GDM1 (cell line): ENCODE results near the gene RCOR2.
A peak's percentile ranks its signal among the peaks of the same experiment; 100 is the strongest.

Experiments used
- DNase-seq: peaks from one replicate; lab custom pipeline; 2025; lab: John Stamatoyannopoulos, UW

Gene RCOR2

DNA sequence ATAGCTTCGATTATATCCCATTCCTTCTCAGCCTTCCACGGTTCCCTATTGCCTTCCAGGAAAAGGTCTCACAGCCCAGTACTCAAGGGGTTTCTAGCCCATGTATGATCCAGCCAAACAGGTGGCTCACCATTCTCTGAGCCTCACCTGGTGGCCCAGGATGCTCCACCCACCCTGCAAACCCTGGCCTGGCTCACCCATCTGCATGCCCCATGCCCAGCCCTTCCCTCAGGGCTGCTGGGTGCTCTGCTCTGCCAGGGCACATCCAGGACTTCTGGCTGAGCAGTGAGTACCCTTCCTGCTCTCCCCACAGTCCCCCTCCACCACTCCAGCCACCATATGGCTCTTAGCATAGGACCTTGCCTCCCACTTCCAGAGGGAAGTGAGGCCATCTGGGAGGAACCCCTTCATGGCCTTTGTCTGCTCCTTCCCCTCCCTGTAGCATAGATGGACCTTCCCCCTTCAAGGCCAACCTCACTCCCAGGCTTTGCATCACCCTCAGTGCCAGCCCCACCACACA lies 5.8 kb upstream of the RCOR2 start:
- no peak for DNase-seq

DNA sequence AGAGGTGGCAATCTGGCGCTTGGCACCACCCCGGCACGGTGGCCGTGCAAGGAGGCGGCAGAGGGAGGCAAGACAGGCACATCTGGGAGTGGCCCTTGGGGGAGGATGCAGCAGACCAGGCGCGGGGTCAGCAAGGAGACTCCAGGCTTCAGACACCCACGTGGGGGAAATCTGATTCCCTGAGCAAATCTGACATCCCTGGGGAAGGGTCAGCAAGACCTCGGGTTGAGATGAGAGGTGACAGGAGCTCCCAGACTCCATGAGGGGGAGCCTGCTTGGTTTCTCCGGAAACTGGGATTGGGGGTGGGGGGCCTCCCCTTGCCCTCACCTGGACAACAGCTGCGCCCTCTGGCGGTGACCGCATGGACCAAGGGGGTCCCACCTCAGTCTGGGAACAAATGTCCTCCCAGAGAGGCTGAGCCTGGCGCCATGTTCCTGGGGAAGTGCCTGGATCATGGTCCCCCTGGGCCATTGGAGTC lies 4.0 kb upstream of the RCOR2 start:
- no peak for DNase-seq

DNA sequence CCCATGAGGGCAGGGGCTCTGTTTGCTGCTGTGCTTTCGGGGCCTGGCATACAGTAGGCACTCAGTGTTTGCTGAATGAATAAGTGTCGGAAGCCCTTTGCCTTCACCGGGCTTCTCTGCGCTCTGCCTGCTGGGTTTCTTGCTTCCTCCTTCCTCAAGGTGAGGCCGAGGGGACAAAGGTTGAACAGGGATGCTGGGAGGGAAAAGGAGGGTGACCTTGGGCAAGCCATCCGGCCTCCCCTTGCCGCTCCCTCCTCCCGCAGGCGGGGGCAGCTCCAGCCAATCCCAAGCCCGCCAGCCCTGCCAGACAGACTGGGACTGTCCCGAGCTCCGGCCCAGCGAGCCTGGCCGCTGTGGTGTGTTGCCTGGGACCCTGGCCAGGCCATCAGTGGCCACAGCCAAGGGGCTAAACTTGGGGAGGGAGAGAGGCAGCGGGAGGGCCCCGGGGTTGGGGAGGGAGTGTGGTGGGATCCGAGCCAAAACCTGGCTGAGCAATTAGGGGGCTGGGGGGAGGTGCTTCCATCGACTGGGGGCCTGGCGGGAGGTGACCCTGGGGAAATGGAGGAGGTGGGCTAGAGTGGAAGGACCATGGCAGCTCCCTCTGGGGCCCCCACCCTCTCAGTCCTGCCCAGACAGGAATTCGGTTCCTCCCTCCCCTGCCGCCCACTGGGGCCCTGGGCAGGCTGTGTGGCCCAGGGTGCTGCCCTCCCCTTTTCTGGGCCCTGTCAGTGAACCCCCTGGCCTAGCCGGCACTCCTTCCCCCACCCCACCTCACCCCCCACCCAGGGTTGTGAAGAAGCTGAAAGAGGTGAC lies 3.4 kb upstream of the RCOR2 start:
- DNase-seq: no peak

DNA sequence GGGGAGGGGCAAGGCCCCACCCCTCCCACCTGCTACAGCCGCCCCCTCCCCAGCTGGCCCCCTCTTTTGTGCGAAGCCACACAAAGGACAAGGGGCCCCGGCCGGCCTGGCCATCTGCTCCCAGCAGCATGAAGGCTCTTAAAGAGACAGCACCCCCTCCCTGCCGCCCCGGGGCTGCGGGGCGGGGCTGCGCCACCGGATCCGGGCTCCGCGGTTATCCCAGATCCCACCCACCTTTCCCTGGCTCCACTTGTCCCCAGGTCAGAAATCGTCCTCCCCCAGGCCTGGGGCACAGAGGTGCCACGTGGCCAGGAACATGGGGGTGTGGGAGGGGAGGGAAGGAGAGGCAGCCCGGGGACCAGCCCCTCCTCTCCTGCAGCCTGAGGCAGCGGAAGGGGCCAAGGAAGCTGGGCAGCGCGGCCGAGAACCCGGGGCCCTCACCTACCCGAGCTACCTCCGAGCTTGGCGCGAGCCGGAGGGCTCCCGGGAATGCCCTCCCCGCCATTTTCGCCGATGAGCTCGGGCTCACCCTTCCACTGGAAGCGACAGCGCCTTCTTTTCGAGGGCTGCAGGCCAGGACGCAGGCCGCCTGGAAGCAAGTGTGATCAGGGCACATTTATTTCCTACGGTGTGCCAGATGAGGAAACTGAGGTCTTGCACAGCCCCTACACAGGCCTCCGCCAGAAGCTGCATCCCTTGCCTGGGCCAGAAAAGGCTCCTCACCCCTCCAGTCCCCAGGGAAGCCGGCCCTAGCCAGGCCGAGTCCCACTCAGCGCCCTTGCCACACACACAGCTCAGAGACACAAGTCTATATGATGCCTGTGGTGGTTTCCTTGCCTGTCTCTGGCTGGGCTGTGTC lies 2.5 kb upstream of the RCOR2 start:
- DNase-seq: no peak

DNA sequence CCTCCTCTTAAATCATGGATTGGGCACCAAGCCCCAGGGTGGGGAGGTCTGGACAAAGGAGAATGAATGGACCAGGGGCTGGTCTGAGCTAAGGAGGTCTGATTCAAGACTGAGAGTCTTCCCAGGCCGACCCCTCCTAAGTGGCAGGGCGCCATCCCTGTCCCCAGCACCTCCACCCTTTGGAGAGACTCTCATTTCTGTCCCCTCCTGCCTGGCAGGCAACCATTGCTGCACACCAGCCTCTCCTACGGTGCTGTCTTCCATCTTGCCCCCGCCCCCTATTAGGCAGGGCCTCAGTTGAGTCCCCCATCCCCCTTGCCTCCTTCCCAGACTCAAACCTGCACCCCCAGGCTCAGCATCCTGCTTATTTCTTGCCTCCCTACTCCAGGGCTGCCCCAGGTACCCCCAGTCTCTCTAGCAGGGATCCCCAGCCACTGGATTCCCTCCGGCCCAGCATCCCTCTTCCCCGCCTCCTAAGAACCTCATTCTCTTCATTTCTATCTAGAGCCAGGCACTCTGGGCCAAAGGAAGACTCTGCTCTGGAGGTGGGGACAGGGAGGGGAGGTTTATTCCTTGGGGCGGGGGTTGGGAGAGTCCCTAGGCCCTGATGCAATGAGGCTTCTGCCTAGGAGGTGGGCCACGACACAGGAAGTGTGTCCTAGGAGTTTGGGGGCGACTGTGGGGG lies 1.7 kb upstream of the RCOR2 start:
- DNase-seq: no peak

DNA sequence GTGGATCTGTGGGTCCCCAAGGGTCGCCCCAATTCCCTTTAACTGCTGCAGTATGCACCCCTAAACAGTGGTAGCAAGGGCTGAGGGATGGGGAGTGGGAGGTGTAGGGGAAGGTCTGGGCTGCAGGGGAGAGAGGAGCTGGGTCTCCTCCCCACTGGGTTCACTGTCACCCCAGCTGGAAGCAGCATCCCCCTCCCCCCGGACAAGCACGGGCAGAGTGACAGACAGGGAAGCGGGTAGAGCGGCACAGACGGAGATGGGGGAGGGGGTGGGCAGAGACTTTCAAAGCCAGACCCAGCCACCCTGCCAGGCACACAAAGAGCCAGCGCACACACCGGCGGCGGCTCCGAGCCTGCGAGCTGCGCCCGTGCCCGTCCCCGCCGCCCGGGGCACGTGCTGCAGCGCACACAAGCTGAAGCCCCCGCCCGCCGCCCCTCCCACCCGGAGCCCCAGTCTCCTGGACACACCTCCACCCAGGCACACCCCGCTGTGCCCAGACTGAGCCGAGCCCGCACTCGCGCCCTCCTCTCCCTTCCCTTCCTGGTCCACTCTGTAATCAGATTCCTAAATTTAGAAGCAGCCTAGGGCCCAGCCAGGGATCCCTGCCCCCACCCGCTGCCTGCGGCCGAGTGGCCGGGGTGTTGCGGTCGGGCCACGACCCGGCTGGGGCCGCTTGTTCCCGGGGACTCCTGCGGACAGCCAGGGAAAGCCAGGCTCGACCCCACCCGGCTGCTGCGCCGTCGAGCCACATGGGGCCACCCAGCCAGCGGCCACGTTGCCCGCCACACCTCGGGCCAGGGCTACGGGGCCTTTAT lies 935 bp upstream of the RCOR2 start:
- no peak for DNase-seq

DNA sequence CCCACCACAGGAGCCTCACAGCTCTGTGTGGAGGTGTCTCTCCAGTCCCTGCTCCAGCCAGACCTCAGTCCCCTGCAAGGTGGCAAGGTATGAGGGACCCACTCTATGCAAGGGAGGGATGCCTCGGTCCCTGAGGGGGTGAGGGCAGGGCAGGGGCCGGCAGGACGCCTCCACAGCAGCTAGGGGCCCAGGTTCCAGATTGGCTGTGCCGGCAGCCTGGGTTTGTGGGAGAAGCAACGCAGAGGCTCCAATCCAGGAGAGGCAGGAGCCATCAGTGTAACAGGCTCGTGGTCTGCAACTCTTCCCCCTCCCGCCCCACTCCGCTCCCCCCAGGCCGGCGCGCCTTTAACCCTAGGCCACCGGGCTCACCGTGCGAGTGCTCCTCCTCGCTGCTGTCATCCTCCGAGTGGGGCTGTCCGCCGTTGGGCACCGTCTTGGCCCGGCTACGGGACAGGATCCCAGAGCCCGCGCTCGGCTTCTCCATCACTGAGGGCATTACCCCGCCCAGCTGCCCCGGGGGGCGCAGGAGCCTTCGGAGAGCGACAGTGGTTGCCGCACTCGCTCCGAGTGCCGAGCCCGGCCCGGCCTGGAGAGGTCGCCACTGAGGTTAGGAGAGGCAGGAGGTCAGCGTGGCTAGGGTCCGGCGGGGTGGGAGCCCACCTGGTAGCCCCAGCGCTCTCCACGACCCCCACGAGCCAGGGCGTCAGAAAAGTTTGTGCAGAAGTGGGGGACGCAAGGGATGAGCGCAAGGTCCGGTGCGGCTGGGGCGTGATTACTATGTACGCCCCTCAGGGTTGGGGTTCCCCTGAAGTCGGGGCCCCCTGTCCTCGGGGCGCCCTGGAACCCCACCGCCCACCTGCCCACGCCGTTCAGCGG lies 765 bp downstream of the RCOR2 start:
- no peak for DNase-seq

DNA sequence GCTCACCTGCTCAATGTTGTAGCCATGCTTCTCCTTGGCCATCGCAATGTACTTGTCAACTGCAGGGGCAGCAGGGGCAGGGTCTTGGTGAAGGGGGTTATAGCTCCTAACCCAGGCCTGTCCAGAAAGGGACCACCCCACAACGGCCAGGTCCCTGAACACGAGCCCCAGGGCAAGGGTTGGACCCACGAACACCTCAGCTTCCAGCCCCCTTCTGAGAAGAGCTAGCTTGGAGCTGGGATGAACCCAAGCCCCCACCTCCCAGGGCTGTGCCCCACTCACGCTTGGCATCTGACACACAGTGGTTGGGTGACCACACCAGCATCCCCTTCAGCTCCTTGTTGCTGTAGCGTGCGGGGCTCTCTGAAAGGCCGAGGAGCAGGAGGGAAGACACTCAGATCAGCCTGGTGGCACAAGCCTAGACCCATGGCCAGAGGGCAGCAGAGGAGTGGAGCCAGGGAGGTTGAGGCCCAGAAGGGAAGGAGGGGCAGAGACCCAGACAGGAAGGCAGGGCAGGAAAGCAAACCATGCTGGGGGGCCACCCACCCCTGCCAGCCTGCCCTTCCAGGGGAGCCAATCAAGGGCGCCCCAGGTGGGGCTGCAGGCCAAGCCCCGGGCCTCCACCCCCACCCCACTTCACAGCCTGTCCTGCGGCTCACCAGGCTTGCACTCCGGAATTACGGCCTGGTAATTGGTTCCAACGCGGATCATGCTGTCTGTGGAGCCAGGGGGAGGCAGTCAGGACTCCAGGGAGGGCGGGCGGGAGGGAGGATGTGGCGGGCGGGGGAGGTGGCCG lies 1.9 kb downstream of the RCOR2 start:
- no peak for DNase-seq

DNA sequence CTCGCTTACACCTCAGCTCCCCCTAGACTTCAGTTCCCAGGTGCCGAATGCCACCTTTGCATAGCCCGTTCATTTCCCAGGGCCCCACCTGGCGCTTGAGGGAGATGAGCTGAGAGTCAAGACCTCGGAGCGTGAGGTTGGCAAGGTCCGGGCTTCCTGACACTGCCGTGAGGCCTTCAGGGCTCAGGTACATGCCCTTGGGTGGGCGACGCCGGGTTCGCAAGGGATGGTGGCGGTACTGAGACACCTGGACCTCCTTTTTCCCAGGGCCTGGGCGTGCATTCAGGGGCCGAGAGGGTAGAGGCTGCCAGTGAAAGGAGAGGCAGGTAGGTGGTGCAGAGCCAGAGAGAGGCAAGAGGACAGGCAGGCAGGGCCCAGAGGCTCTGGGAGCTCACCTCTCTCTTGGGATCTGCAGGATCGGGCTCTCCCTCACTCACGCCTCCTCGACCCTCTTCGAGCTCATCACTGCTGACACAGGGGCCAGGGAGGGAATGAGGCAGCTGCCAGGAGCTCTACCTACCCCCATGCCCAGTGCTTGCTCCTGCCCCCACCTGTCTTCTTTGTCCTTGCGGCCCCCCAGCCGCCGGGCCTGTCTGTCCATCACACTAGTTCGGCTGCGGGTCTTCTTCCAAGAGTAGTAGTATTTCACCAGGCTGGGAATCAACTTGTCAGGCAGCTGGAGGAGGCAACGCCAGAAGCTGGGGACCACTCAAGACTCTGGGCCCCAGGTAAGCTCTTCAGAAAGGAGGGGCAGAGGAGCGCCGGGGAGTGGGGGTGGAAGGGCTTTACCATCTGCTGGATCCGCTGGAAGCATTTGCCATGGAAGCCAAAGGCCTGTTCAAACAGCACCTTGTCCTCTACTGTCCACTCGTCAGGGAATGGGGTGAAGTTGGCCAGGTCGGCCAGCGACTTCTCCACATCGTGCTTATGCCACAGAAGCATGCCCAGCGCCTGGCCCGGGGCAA lies 2.8 kb downstream of the RCOR2 start:
- no peak for DNase-seq

DNA sequence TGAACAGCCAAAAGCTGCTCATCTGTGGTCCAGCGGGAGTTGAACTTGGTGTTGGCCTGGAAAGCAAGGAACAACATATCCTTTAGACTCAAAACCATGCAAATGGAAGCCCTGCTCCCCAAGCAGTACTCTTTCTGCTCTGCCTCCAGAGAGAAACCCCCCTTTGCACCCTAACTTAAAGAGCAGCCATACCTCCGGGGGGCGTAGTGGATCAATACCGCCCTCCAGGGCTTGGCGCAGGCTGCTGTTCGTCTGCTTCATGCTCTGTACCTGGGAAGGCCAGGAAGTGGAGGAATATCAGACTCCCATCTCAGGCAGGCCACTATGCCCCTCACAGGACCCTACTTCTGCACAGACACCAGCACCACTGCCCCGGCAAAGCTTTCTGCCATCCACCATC lies 4.3 kb downstream of the RCOR2 start:
- DNase-seq: no peak

DNA sequence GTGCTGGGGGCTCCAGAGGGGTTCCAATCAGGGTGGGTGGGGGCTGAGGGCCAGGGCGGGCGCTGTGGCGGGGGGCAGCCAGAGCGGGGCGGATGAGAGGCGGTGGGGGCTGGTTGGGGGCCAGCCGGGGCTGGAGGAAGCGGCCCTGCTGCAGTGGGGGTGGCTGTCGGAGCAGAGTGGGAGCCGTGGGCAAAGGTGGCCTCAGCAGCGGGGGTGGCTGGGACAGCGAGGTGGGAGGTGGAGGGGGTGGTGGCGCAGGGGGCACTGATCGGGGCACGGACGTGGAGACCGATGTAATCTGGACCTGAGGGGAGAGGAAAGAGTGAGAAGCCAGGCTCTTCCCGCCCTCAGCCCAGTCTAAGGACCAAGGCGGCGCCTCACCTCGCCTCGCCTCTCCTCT lies 5.1 kb downstream of the RCOR2 start:
- no peak for DNase-seq

DNA sequence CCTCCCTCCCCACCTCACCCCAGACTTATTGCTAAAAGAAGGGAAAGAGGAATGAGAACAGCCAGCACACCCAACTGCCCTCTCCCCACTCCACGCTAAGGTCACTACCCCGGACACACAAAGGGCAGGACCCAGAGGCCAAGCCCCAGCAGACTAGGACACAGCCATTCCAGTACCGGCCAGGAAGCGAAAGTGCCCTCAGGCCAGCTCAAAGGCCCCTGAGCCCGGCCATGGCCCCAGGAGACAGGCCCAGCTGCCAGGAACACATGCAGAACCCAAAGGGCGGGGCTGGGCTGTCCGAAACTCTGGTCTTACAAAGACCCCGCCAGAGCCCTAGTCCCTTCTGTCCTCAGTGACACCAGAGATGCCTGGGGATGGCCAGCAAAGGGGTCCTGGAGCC lies 5.5 kb downstream of the RCOR2 start:
- no peak for DNase-seq

DNA sequence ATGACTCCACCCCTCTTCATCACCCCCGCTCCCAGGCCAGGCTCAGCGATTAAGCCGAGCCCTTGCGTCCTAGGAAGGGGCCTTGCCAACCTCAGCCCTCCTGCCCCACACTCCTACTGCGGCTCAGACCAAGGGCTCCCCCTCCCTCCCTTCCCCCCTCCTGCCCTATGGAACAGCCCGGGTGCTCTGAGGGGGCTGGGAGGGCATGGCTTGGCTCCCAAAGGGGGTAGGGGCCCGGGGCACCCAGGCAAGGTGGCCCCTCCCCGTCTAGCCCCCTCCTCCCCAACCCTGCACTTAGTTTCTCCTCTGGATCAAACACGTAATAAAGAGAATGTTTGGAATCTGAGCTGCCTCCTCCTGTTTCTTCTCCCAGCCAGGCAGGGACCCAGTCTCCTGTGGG lies 6.3 kb downstream of the RCOR2 start:
- DNase-seq: no peak

DNA sequence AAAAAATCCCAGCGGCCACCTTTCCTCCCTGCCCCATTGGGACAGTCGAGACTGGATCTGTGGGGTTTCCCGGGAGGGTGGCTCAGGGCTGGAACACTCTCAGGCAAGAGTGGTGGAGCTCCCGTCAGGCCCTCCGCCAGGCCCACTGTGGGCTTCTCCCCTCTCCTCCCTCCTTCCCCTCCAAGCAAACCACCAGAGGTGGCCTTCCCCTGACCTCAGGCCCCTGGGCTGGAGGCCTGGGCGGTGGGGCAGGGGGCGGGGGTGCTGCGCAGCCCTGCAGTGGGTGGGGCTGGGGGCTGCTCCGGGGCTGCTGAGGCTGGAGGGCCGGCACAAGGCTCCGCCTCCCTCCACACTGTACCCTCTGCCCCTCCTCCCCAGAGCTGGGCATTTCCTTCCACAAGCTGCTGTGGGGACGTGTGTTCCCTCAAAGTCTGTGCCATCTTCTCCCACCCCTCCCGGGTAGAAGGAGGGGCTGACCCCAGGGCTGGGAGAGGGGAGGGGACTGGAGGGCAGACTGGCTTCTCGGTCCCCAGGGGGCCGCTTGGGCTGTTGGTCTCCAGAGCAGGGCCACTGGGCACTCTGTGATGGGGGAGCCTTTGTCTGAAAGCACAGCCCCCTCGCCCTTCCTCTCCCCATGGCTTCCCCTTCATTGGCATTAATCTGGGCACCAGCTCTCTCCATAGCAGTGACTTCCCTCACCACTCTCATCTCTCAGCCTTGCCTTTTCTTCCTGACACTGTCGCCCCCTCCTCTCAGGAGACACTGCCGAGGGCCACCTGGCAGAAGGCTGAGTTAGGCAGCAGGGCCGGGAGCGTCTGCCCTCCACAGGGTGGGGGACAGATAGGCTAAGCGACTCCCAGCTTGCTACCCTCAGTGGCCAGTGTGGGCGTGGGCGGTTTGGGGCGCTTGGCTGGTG lies 7.1 kb downstream of the RCOR2 start:
- DNase-seq: peak; percentile 33

DNA sequence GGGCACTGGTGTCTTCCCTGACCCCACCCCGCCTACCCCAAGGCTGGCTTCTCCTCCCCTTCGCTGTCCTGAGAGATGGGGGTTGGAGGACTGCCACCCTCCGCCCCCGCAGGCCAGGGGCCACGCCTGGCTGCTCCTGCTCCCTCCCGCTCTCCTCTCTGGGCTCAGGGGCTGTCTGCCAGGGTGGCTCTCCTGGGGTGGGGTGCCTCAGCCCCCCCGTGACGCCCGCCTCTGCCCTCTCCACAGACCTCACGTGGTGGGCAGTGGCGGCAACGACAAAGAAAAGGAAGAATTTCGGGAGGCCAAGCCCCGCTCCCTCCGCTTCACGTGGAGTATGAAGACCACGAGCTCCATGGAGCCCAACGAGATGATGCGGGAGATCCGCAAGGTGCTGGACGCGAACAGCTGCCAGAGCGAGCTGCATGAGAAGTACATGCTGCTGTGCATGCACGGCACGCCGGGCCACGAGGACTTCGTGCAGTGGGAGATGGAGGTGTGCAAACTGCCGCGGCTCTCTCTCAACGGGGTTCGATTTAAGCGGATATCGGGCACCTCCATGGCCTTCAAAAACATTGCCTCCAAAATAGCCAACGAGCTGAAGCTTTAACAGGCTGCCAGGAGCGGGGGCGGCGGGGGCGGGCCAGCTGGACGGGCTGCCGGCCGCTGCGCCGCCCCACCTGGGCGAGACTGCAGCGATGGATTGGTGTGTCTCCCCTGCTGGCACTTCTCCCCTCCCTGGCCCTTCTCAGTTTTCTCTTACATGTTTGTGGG lies 8.1 kb downstream of the RCOR2 start:
- DNase-seq: no peak

DNA sequence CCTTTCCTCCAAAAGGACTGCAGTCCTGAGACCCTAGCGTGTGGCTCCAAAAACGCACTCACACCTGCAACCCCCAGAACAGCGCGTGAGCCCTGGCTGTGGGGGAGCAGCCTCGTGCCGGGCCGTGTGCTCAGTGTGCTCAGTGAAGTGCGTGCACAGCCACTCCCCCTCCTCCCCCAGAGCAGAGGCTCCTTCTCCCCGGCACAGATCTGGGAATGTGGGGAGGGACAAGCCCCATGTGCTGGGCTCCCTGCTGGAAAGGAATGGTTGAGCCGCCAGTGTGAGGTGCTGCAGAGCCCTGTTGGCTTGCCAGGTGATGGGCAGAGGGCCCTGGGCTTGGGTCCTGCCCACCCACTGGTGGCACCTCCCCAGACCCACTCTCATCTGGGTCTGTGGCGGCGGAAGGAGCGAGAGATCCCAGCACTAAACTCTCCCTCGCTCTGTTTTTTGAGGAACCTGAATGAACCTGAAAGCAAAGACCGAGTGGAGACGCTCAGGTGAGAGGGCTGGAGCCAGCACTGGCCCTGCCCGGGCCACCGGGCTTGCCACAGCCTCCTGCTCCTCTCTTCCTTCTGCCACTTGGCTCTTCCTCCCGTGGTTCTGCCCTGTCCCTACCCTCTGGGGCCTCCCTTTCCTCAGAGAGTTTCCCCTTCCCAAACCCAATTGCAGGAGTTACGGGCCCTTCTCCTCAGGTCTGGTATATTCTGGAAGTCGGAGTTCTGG lies 9.0 kb downstream of the RCOR2 start:
- DNase-seq: no peak
